PFSK-1 (cell line): Measurements from ENCODE around the gene BZW2.

Experiments used
- POLR2AphosphoS5 ChIP-seq: IDR thresholded peaks from 2 replicates; pipeline ENCODE4 v1.6.1; 2012; ENCODE audit warnings: low read depth, mild to moderate bottlenecking, control low read depth, low read length, moderate library complexity
- TAF1 ChIP-seq: IDR thresholded peaks from 2 replicates; pipeline ENCODE4 v1.6.1; 2012; ENCODE audit warnings: low read length, control low read depth, borderline replicate concordance; ENCODE audit not compliant: insufficient read depth

DNA sequence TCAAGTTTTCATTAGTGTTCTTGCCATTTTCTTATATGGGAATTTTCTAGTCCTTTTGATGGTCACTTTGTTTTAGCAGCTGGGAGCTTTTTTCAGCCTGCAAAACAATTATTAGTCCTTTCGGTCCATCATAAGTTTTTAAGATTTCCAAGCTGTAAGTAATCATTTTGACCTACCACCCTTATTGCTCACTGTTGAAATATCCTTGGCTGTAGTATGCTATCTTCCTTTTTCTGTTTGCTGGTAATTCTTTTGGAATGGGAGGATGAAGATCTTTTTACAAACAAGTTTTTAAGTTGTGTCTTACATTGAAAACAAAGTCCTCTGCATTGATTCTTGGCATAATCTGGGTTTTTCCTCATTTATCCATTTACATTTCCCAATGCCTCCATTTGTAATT, 24.0 kb downstream of the BZW2 start:
- TF ChIP-seq POLR2AphosphoS5 = no peak
- no peak for TF ChIP-seq TAF1
